Natural killer cell (primary cell): ENCODE results near the gene LYRM1. TPM values are rescaled to one million over a fixed set of nuclear protein-coding genes. Genes with fewer than 3 reads are reported as not detected.

Experiments
- ATAC-seq, 3 donors: fragments of 150-1000 bp in 2 of 3; fragments of 200-7000 bp in 1 of 3; cut with Tn5 transposase; 1 replicate in 1 of 3; 2 replicates in 2 of 3; pipeline ENCODE4 v1.10.0; 2021; ENCODE audit warnings: mild to moderate bottlenecking in 2 of 3, moderate library complexity in 2 of 3
- DNase-seq, 2 donors: peaks; one replicate each; pipeline versions ENCODE4 v3.0.0 to v3.0.0-alpha.2; 2013 to 2021; ENCODE audit warnings: mixed read lengths in 1 of 2
- H3K27ac ChIP-seq: one replicate; pipeline ENCODE4 v1.5.1; 2013; ENCODE audit warnings: mild to moderate bottlenecking, low read length
- H3K27me3 ChIP-seq: one replicate; pipeline ENCODE4 v1.6.1; 2013; ENCODE audit warnings: low read length; ENCODE audit not compliant: control insufficient read depth, insufficient read depth
- H3K36me3 ChIP-seq: one replicate; pipeline ENCODE4 v1.6.1; 2013; ENCODE audit warnings: low read length; ENCODE audit not compliant: control insufficient read depth, insufficient read depth
- H3K4me1 ChIP-seq: one replicate; pipeline ENCODE4 v1.6.1; 2013; ENCODE audit warnings: low read length; ENCODE audit not compliant: control insufficient read depth, insufficient read depth
- H3K4me3 ChIP-seq: one replicate; pipeline ENCODE4 v1.5.1; 2013; ENCODE audit warnings: low read length
- H3K9me3 ChIP-seq: one replicate; pipeline ENCODE4 v1.6.1; 2013; ENCODE audit warnings: low read length; ENCODE audit not compliant: control insufficient read depth, insufficient read depth
- H3K27ac Mint-ChIP-seq, 2 donors: one replicate each; pipeline ENCODE4 v1.8.0; 2022; ENCODE audit warnings: mild to moderate bottlenecking in 2 of 2, mixed read lengths in 2 of 2, moderate library complexity in 1 of 2
- H3K27me3 Mint-ChIP-seq, 2 donors: one replicate each; pipeline ENCODE4 v1.8.0; 2022; ENCODE audit warnings: low read depth in 2 of 2, mixed read lengths in 2 of 2
- H3K36me3 Mint-ChIP-seq: one replicate; pipeline ENCODE4 v1.8.0; 2022; ENCODE audit warnings: mixed read lengths
- H3K4me1 Mint-ChIP-seq, 2 donors: one replicate each; pipeline ENCODE4 v1.8.0; 2022; ENCODE audit warnings: mixed read lengths in 2 of 2
- H3K4me3 Mint-ChIP-seq: one replicate; pipeline ENCODE4 v1.8.0; 2022; ENCODE audit warnings: mild to moderate bottlenecking, moderate library complexity, mixed read lengths
- H3K9me3 Mint-ChIP-seq, 2 donors: one replicate each; pipeline ENCODE4 v1.8.0; 2022; ENCODE audit warnings: mixed read lengths in 2 of 2
- CTCF ChIP-seq: fragments of 200-600 bp; IDR thresholded peaks from one replicate; pipeline ENCODE4 v1.8.0; 2022; ENCODE audit warnings: antibody characterized with exemption
- WGBS: methylation state at CpG from one replicate; pipeline ENCODE4 v1.1.7; 2013; ENCODE audit warnings: missing lambda C conversion rate; ENCODE audit not compliant: insufficient coverage; 5-methylcytosine and 5-hydroxymethylcytosine counted together
- intact Hi-C: fragments of 100-400 bp; cut with micrococcal nuclease; formaldehyde crosslinking; loops from one replicate; pipeline ENCODE4 v1.14.2; 2022
- total RNA-seq, 4 donors: library from RNA; stranded (reverse); fragments of 120-200 nt in 1 of 4; gene quantifications; one replicate each; pipeline versions ENCODE4 v1.2.3 to v1.2.4, GENCODE V29; 2013 to 2022

The LYRM1 gene
- total RNA-seq, 3 donors from 2014 or later (not counting 1 experiment from before 2014, with no cell fraction given), result 15.3 to 25.7 (median 17.2) TPM

- no peak for ATAC-seq
- 96% methylated on average over 3 of the region's 3 CpGs for WGBS
- intact Hi-C loops, result no loop called here
Measured at GRCh38 chr16:20866801-20867200, 33.8 kb upstream of the LYRM1 start.

GRCh38 chr16:20867585-20867984, 33.0 kb upstream of the LYRM1 start:
- H3K4me3 ChIP-seq, result no peak overlapping the region
- intact Hi-C loops, result no loop called here
- no peaks in the 10 kb centered on the region for H3K27me3 ChIP-seq
- no peaks in the 10 kb centered on the region for H3K4me1 ChIP-seq
- no peaks in the 10 kb centered on the region for H3K9me3 ChIP-seq
- H3K4me1 Mint-ChIP-seq, result peaks cover 38 to 63% of the 10 kb centered on the region in 2 donors
- no peaks in the 10 kb centered on the region for H3K27me3 Mint-ChIP-seq
- WGBS, result 96% methylated on average over 2 of the region's 2 CpGs
- H3K36me3 Mint-ChIP-seq, result no peaks in the 10 kb centered on the region
- no peak overlapping the region for H3K27ac Mint-ChIP-seq
- TF ChIP-seq CTCF, result no peak
- no peak for DNase-seq
- H3K27ac ChIP-seq, result no peak overlapping the region
- no peaks in the 10 kb centered on the region for H3K9me3 Mint-ChIP-seq
- H3K36me3 ChIP-seq, result no peaks in the 10 kb centered on the region
- no peak overlapping the region for H3K4me3 Mint-ChIP-seq
- no peak for ATAC-seq

More at GRCh38 chr16:20866801-20867200, 33.8 kb upstream of the LYRM1 start:
- no peak for TF ChIP-seq CTCF
- no peak for DNase-seq
- Histone ChIP-seq H3K27ac (no peak overlapping the region), H3K36me3 (peaks cover 5% of the 10 kb centered on the region), H3K27me3 (no peaks in the 10 kb centered on the region), H3K9me3 (no peaks in the 10 kb centered on the region), H3K4me1 (no peaks in the 10 kb centered on the region), H3K4me3 (no peak overlapping the region)
- Mint-ChIP-seq H3K4me3 (no peak overlapping the region), H3K36me3 (no peaks in the 10 kb centered on the region), H3K4me1 (peaks cover 32 to 64% of the 10 kb centered on the region in 2 donors), H3K9me3 (no peaks in the 10 kb centered on the region), H3K27ac (peak overlapping the region in 1 of 2 donors; percentile 69), H3K27me3 (no peaks in the 10 kb centered on the region)

GRCh38 chr16:20868890-20869289, 31.7 kb upstream of the LYRM1 start:
- Histone ChIP-seq H3K4me3 (no peak overlapping the region), H3K4me1 (peaks cover 5% of the 10 kb centered on the region), H3K9me3 (no peaks in the 10 kb centered on the region), H3K36me3 (no peaks in the 10 kb centered on the region), H3K27me3 (no peaks in the 10 kb centered on the region), H3K27ac (no peak overlapping the region)
- Mint-ChIP-seq H3K4me3 (no peak overlapping the region), H3K9me3 (no peaks in the 10 kb centered on the region), H3K4me1 (peaks cover 44 to 65% of the 10 kb centered on the region in 2 donors), H3K36me3 (no peaks in the 10 kb centered on the region), H3K27ac (no peak overlapping the region), H3K27me3 (no peaks in the 10 kb centered on the region)
- WGBS, result 82% methylated on average over 3 of the region's 3 CpGs
- ATAC-seq (no peak), DNase-seq (no peak)
- TF ChIP-seq CTCF, result no peak
- intact Hi-C loops, result no loop called here

GRCh38 chr16:20870122-20870820, 30.3 kb upstream of the LYRM1 start:
- Histone ChIP-seq H3K9me3 (no peaks in the 10 kb centered on the region), H3K4me1 (peaks cover 12% of the 10 kb centered on the region), H3K27me3 (no peaks in the 10 kb centered on the region), H3K27ac (no peak overlapping the region), H3K4me3 (no peak overlapping the region), H3K36me3 (no peaks in the 10 kb centered on the region)
- Mint-ChIP-seq H3K36me3 (no peaks in the 10 kb centered on the region), H3K27ac (peak overlapping the region in 1 of 2 donors; percentile 18), H3K27me3 (no peaks in the 10 kb centered on the region), H3K9me3 (no peaks in the 10 kb centered on the region), H3K4me1 (peaks cover 48 to 69% of the 10 kb centered on the region in 2 donors), H3K4me3 (no peak overlapping the region)
- 56% methylated on average over 2 of the region's 2 CpGs for WGBS
- no peak for TF ChIP-seq CTCF
- ATAC-seq (no peak), DNase-seq (no peak)
- intact Hi-C loops, result no loop called here
